ENCODE measurements around the gene TLCD3B. TPM values are rescaled to one million over a fixed set of nuclear protein-coding genes. Genes with fewer than 3 reads are reported as not detected.

Gene TLCD3B
- total RNA-seq, 1 experiment from 2014 or later: 20.9 TPM

- Histone ChIP-seq H2AK5ac (ENCODE audit: insufficient read length, low read length) (no peak overlapping the region), H3K9me3 (ENCODE audit: control insufficient read depth, low read depth, low read length) (no peaks in the 10 kb centered on the region), H4K20me1 (ENCODE audit: control insufficient read depth, insufficient read depth, insufficient read length) (no peaks in the 10 kb centered on the region), H4K5ac (ENCODE audit: insufficient read length, low read depth, low read length) (no peak overlapping the region), H4K8ac (replicated peaks; ENCODE audit: insufficient read length, low read depth, low read length) (no peak overlapping the region), H2BK120ac (ENCODE audit: low read depth, low read length, poor library complexity, severe bottlenecking) (no peak overlapping the region), H4K91ac (ENCODE audit: insufficient read length, low read depth, low read length) (no peak overlapping the region), H3K27me3 (ENCODE audit: insufficient read depth, low read length) (no peaks in the 10 kb centered on the region), H3K9ac (ENCODE audit: extremely low read depth, insufficient read length, low read length) (no peak overlapping the region), H3K23me2 (ENCODE audit: insufficient read length, low read depth, low read length, poor library complexity, severe bottlenecking) (peaks cover 7% of the 10 kb centered on the region), H3K79me1 (ENCODE audit: insufficient read depth, low read depth, low read length, poor library complexity, severe bottlenecking) (peaks cover 9% of the 10 kb centered on the region), H3K56ac (ENCODE audit: insufficient read length, low read depth, low read length) (no peak overlapping the region), H2BK20ac (ENCODE audit: low read depth, low read length, poor library complexity, severe bottlenecking) (no peak overlapping the region), H3K23ac (ENCODE audit: insufficient read length, low read depth, low read length) (no peak overlapping the region), H2AFZ (ENCODE audit: low read length) (no peak overlapping the region), H3K4ac (ENCODE audit: low read depth, low read length) (no peak overlapping the region), H3K79me2 (ENCODE audit: insufficient read depth, low read length) (peaks cover 16% of the 10 kb centered on the region; the same call in 1 of the 2 replicates), H3K4me2 (ENCODE audit: insufficient read depth, insufficient read length, low read length) (no peak overlapping the region), H3K14ac (ENCODE audit: insufficient read depth, low read length) (no peak overlapping the region), H2BK5ac (ENCODE audit: insufficient read length, low read length) (no peak overlapping the region), H3K18ac (ENCODE audit: insufficient read length, low read depth, low read length) (no peak overlapping the region), H2BK15ac (ENCODE audit: low read depth, low read length) (no peak overlapping the region), H3K4me1 (ENCODE audit: insufficient read depth, low read length) (no peaks in the 10 kb centered on the region), H3K27ac (ENCODE audit: insufficient read length, low read depth, low read length) (no peak overlapping the region), H2BK12ac (ENCODE audit: insufficient read length, low read depth, low read length) (no peak overlapping the region), H3T11ph (ENCODE audit: low read length) (no peak overlapping the region)
- no peak for DNase-seq
- no peaks in the 10 kb centered on the region for H3K27me3 Mint-ChIP-seq (ENCODE audit: low read depth)
- H3K9me3 Mint-ChIP-seq: no peaks in the 10 kb centered on the region; a peak in 2 of 5 replicates
- H3K4me3 Mint-ChIP-seq: no peak overlapping the region; a peak in 1 of 5 replicates
- WGBS (ENCODE audit: extremely low coverage, insufficient read length, low lambda C conversion rate): no CpG with 5 or more reads among the region's 7 CpGs
- 0 out of 7 replicates have a peak overlapping the region, but pooled peaks of 1 of the 3 experiments have one; percentile 23 for H3K27ac Mint-ChIP-seq
- H3K4me1 Mint-ChIP-seq: peaks cover 13 to 19% of the 10 kb centered on the region in 2 experiments
- H3K36me3 Mint-ChIP-seq (ENCODE audit: insufficient read depth in 1 of 3, low read depth in 3 of 3): peaks cover 54 to 71% (median 69%) of the 10 kb centered on the region in 3 experiments
- TF ChIP-seq, protein P1, sequence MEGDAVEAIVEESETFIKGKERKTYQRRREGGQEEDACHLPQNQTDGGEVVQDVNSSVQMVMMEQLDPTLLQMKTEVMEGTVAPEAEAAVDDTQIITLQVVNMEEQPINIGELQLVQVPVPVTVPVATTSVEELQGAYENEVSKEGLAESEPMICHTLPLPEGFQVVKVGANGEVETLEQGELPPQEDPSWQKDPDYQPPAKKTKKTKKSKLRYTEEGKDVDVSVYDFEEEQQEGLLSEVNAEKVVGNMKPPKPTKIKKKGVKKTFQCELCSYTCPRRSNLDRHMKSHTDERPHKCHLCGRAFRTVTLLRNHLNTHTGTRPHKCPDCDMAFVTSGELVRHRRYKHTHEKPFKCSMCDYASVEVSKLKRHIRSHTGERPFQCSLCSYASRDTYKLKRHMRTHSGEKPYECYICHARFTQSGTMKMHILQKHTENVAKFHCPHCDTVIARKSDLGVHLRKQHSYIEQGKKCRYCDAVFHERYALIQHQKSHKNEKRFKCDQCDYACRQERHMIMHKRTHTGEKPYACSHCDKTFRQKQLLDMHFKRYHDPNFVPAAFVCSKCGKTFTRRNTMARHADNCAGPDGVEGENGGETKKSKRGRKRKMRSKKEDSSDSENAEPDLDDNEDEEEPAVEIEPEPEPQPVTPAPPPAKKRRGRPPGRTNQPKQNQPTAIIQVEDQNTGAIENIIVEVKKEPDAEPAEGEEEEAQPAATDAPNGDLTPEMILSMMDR (conservative IDR thresholded peaks at IDR 0.05): no peak
Observed at GRCh38 chr16:30079480-30079879, 48.4 kb upstream of the TLCD3B start.

Data from H9 (cell line).